NAMALWA (cell line): ENCODE results near the gene DLD.
A peak's percentile ranks its signal among the peaks of the same experiment; 100 is the strongest.
"Not testable (repeated sequence)": the region's sequence is repeated elsewhere in the genome, so short reads cannot be mapped to it uniquely, and the experiment has no call there.

Source experiments
- DNase-seq: peaks from one replicate; pipeline ENCODE4 v3.0.0-alpha.2; 2015; ENCODE audit warnings: low spot score

DLD gene

DNA sequence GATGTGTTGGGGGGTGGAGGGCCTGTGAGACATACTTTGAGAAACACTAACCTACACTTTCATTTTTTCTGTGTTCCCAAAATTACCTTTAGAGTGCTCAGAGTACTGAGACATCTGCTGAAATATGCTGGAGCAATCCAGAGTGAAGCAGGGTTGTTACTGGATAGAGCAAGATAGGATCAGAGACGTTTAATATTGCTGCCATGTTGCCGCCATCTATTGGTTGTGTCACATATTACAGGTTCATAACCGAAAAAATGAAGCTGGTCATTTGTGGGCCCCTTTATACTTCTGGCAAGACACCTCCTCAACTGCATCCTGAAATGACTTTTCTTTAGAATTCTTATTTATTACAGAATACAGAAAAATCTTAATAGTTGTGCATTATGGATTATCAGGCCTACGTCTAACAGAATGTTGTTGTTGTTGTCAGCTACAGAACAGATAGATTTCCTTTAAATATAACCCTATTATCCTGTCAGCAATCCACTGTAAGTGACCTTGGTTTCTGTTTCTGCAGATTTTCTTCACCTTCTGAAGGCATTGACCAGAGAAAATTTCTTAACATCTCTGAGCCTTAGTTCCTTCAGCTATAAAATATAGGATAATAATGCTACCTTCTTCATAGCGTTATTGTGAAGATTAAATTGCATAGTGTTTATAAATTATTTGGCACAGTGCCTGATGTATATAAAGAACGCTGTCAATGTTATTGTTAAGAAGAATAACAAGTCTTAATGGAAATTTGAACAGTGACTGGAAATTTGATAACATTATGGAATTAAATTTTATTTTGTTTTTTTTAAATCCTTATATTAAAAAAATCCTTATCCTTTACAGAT lies 16.2 kb upstream of the DLD start:
- peak; percentile 88 for DNase-seq

DNA sequence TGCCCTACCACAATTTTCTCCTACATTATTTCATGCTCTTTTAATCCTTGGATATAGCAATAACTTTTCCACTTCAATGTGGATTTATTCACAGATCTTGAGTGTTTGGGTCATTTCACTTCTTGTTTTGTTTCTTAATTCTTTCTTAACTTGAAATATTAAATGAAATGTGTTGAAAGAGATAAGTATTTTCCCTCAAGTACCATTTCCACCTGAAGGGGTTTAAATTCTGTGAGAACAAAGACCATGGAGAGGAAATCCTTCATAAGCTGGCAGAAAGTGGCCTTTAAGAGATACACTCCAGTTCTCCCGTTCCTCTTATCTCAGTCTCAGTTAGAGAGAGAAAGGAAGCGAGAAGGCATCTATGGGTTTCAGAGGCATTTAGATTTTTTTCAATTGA lies 14.1 kb upstream of the DLD start:
- DNase-seq: no peak

DNA sequence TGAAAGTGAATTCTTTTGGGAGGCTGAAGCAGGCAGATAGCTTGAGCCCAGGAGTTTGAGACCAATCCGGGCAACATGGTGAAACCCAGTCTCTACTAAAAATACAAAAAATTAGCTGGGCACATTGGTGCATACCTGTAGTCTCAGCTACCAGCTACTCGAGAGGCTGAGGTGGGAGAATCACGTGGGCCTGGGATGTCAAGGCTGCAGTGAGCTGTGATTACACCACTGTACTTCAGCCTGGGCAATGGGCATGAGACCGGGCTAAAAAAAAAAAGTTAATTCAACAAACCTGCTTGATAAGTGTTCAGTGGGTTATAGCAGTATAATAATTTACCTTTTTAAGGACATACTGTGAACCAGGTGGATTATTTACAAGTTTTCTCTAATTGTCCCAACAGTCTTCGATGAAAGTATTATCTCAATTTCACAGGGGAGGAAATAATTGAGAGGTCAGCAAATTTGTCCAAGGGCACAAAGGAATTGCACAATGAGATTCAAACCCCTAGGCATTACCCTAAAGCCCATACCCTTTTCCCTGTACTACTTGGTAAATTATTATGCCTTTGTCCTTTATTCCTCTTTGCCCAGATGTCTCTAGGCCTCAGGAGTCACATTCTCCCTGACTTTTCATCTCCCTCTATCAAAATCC lies 13.1 kb upstream of the DLD start:
- DNase-seq: no peak

DNA sequence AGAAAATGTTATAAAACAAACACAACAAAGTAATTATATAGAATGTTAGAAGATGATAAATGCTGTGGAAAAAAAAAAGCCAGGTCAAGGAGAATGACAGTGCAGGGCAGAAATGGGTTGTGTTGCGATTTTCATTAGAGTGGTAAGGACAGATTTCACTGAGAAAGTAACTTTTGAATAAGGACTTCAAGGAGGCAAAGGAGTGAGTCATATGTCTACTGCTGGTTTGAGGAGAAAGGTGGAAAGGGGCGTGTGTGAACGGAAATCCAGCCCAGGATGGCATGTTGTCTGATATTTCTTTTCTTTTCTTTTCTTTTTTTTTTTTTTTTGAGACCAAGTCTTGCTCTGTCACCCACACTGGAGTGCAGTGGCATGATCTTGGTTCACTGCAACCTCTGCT lies 12.3 kb upstream of the DLD start:
- no peak for DNase-seq

DNA sequence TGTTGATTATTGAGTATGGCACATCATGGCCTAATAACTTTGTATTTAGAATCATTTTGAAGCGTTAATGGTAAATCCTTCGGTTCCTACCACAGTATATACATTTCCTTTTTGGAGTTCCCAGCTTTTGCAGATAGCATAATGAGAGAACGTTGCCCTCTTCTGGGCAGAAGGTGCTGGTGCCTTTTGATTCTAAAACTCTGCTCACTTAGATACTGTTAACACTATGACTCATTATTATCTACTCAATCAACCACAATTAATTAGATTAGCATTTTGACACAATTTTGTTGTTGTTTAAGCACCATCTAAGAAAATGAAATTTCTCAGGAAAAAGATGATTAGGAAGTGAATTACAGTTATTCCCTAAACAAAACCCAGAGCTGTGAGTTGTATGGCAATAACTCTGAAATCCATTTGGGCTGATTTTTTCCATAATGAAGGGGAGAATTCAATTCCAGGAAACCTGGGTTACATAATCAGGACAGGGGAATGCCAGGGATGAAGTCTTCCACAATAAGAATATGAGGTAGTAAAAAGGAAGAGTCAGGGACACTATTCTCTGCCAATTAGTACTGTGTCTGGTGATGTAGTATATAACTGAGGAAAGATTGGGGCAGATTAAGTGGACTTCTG lies 11.5 kb upstream of the DLD start:
- DNase-seq: peak; percentile 81

DNA sequence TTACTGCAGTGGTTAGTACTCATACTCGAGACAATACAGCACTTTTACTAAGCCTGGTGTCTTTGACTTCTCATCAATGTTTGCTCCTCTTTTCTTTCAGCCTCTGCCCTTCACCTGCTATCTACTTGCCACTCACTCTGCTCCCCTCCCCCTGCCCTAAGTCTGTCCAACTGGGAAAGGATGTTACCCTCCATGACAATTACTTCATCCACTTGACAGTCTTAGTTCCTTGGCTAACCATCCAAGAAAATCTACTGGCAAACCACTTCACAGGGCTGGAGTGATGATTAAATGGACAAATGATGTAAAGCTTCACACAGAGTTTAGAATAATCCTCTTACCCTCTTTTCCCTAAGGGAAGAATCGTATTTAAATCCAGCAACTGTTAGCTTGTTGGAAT lies 8.2 kb upstream of the DLD start:
- DNase-seq: no peak

DNA sequence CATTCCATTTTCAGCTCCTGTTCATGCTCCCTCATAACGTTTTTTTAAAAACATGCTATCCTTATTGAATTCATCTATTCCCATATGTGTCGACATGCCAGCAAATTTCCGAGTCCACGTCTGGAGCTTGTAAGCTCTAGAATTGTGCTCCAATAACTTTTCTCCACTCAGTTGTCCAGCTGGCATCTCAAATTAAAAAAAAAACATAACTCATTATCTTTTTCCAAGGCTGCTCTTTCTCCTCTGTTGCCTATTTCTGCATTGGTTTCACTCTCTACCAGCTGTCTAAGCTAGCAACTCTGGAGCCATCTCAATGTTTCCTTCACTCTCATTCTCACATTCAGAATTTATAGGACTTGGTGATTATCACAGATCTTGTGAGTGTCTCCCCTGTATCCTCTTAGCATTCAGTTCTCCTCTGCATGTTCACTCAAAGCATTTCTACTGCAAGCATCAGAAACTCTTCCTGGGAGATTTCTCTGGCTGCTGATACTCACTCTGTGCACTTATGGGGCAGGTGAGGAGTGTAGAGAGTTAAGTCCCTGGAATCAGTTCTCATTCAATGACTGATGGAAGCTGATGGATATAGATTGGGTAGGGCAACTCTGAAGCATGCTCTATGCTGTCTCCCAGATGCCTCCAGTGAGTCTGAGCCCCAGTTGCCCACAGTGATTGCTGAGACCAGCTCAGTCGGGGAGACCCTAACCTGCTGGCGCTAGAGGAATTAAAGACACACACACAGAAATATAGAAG lies 6.7 kb upstream of the DLD start:
- no peak for DNase-seq

DNA sequence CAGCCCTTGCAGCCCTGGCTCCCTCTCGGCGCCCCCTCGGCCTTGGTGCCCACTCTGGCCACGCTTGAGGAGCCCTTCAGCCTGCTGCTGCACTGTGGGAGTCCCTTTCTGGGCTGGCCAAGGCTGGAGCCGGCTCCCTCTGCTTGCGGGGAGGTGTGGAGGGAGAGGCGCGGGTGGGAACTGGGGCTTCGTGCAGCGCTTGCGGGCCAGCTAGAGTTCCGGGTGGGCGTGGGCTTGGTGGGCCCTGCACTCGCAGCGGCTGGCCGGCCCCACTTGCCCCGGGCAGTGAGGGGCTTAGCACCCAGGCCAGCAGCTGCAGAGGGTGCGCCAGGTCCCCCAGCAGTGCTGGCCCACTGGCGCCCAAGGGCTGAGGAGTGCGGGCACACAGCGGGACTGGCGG lies 3.2 kb upstream of the DLD start:
- DNase-seq: not testable (repeated sequence)

DNA sequence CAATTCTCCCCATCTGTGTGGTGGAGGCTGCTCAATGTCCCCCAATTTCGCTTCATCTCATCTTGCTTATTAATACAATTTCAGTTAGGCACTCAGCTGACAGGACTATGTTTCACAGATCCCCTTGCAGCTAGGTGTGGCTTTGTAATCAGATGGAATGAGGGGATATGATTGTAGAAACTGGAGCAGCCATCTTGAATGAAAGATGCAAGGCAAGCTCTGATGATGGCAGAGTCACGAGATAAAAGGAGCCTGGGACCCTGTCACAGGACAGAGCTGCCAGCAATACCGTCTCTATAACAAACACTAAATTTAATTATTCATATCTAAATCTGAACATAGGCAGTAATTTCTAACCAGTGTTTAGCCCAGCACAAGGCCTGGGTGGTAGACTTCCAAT lies 991 bp upstream of the DLD start:
- DNase-seq: no peak

DNA sequence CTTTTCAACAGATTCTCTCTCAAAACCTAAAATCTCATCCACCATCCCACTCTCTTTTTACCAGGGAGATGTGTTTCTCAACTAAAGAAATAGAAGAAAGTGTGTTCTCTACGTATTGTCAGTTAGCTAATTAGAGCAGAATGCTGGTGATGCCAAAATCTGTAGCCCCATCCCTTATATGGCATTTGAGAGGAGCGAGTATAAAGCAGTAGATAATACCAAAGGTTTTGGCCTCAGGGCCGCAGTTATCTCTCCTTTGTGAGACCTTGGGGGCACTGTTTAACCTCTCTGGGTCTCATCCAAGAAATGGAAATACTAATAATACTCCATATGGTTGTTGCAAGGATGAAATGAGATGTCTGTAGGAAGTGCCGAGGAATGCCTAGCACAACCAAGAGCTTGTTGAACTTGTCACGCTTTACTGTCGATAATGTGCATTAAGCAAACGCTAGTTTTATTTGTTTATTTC lies 456 bp upstream of the DLD start:
- DNase-seq: no peak

DNA sequence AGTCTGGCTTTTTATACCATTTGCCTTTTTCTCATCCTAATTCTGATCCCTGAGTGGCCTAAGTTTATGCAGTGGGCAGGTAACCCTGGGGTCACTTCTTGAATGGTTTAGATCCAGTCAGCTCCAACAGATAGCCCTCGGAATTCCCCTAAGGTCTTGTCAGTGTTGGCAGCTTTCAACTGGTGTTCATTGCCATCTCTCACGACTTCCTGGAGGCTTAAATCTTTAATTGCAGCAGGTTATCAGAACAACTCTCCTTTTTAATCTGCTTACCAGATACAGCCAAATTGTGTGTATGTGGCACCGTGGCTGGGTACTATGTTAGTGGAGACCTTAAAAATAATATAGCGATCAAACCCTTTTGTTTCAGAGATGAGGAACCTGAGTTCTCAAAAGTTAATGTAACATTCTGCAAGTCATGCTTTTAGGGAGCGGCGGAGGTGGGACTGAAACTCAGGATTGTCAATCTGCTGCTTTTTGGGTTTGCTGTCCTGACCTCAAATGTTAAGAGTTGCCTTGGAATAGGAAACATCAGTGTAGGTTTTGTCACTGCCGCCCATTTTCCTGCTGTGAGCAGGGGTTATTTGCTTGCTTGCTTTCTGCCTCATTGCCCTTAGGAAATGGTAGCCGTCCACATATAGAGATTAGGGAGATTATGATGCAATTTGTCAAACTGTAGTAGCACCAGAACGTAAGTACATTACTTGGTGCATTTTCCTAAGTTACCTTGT lies 818 bp downstream of the DLD start:
- peak; percentile 72 for DNase-seq

DNA sequence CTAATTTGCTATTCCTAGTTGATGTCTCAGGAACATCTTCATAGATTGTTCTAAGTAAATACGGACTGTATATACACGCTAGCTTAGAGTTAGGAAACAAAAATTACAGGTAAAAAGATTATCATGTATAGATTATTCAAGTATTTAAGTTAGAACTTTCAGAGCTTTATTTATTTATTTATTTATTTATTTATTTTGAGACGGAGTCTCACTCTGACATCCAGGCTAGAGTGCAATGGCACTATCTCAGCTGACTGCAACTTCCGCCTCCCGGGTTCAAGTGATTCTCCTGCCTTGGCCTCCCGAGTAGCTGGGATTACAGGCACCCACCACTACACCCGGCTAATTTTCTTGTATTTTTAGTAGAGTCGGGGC lies 1.4 kb downstream of the DLD start:
- DNase-seq: not testable (repeated sequence)

DNA sequence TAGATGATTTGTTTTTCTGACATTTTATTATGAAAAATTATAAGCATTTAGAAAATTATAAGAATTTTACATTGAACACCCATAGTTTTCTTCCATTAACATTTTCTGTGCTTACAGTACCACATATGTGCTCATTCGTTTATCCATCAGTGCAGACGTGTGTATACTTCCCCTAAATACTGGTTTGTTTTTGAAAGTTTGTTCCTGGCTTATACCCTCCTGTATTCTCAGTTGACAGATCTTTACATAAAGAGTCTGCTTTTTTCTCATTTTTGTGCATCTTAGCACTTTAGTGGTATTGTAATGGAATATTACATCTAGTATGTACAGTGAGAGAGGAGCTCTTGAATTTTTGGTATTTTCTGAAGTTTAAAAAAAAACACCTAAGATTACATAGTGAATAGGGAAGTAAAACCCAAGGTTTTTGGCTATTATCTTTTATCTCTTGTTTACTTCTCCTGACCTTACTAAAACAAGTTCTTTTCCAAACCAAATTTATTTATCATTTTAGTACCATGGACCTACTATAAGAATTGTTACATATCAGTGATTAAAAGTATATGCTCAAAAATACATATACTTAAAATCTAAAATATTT lies 8.1 kb downstream of the DLD start:
- DNase-seq: no peak

DNA sequence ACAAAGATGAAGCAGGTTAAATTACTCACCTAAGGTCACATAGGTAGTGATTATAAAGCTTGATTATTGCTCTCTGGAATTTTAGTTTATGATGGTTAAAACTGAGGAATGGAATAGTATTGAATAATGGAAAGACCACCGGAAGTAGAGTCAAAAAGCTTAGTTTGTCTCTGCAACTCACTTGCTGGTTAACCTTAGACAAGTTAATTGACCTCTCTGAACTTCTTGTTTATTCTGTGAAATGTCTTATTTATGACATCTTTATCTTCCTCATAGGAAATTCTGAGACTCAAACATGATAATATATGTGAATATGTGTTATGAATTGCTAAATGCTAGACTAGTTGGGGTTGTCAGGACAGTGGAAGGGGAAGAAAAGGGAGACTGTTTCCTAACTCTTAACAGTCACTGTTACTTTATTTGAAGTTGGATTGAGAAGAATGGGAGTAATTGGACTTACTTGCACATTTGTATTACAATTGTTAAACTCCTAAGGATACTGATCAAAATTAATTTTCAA lies 9.6 kb downstream of the DLD start:
- DNase-seq: no peak

DNA sequence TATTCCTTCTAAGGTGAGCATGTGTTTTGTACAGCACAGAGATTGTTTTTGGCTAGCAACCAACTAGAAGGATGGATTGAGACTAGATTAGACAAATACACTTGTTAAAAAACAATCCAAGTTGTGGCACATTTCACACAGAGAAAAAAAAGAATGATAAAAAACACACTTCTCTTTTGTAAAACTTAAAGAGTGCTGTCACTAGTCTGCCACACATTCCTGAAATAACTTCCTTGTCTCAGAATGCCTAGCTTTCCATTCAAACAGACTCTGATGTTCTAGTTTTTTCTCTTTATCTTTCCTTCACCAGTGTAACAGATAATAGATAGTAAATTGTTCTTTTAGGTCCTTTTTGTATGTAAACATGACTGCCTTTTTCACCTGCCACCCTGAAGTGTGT lies 11.4 kb downstream of the DLD start:
- no peak for DNase-seq

DNA sequence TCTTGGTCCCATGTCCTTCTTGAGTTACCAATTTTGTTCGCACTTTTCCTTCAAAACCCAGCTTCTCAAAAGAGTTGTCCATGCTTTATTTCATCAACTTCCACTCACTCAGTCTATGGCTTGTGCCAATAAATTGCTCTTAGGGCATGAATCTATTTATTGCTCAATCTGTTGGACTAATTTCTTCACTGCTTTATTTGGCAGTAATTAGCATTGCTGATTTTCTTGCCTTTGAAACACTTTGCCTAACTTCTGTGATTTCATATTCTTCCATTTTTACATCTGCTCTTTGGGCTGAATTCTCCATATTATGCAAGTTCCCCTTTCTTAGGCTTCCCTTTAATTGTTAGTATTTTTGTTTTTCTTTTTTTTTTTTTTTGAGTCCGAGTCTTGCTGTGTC lies 16.8 kb downstream of the DLD start:
- no peak for DNase-seq

DNA sequence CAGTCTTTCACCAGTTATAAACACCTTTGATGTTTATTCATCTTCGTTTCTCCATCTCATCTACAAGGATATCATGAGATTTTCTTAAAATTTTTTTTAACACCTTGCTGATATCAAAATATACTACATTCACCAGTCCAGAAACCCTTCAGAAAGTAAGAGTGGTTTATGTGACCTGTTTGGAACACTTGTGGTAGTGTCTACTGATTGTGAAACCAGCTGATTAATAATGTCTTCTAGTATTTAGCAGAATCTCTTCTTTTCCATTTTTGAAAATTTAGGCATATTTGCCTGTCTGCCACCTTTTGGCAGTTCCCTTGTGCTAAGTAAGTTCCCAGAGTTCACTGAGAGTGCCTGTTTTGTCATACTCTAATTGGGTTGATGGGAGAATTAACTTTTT lies 18.5 kb downstream of the DLD start:
- DNase-seq: no peak

DNA sequence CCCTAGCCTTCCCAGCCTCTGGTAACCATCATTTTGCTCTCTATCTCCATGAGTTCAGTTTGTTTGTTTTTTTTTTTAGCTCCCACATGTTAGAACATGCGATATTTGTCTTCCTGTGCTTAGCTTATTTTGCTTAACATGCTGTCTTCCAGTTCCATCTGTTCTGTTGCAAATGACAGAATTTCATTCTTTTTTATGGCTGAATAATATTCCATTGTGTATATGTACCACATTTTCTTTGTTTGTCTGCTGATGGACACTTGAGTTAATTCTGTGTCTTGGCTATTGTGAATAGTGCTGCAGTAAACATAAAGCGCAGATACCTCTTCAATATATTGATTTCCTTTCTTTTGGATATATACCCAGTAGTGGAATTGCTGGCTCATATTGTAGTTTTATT lies 21.0 kb downstream of the DLD start:
- no peak for DNase-seq

DNA sequence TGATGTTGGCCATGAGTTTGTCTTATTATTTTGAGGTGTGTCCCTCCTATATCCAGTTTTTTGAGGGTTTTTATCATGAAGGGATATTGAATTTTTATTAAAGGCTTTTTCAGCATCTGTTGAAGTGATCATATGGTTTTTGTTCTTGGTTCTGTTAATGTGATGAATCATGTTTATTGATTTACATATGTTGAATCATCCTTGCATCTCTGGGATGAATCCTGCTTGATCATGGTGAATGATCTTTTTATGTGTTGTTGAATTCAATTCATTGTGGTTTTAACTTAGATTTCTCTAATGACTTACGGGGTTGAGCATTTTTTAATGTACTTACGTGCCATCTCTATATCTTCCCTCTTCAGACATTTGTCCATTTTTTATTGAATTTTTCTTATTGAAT lies 22.9 kb downstream of the DLD start:
- no peak for DNase-seq

DNA sequence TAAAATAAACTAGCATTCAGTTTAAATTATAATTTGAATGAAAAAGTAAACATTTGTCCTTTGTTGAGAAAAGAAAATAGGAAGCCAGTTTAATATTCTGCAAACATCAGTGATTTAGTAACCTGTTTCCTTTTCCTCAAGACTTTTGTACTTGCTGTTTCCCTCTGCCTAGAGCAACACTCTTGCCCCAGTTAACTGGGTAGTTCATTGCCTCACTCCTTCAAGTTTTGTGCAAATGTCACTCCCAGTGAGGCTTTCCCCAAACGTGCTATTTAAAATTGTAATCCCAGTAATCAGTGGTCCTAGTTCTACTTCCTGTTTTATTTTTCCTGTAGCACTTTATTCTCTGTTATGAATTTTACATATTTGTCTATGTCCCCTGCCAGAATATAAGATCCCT lies 23.8 kb downstream of the DLD start:
- no peak for DNase-seq

DNA sequence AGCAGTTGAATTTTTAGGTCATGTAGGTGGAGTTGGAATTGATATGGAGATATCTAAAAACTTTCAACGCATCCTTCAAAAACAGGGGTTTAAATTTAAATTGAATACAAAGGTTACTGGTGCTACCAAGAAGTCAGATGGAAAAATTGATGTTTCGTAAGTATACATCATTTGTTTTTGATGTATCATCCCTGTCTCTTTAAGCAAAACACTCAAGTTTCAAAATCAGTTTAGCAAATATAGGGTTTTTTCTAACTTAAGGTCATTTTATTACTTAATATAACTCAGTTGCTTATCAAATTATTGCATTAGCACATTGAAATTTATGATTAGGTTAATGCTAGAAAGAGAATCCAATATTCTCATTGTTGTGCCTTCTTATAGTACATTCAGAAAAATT lies 24.6 kb downstream of the DLD start:
- DNase-seq: no peak
